Stromal cell of bone marrow (primary cell): ENCODE data around the gene SLC6A8.
"Not testable (repeated sequence)": the region's sequence is repeated elsewhere in the genome, so short reads cannot be mapped to it uniquely, and the experiment has no call there.

ENCODE experiments used
- DNase-seq: peaks from one replicate; pipeline ENCODE4 v3.0.0-alpha.2; 2012; ENCODE audit warnings: low read depth

SLC6A8 gene

DNA sequence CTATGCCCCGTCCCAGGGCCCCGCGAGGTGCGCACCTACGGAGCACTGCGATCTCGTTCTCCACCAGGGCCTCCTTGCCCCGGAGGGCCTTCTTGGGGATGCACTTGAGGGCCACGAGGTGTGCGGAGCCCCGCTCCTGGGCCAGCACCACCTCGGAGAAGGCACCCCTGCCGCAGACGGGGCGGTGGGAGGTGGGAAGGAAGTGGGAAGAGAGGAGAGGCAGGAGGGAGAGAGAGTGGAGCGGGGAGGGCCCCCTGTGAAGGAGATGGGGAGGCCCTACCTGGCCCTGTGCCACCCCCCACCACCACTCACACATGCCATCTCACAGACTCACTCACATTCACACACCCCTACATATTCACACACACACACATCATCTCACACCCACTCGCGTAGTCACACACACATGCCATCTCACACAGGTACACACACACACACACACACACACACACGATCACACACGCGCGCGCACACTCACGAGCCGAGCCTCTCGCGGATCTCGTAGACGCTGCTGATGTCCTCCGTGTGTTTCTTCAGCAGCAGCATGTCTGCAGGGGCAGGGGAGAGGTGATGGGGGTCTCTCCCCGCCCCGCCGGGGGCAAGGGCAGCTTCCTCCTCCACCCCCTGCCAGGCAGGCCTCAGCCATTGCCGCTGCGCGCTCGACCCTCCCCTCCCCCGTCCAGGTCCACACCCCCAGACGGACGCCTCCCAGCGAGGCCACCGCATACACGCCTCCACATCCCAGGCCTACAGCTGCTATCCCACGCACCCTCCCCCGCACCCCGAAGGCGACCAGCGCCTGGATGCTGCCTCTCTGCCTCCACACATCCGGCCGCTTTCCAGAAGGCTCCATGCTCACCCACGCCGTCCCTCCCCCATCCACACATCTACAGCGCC, 14.9 kb upstream of the SLC6A8 start:
- DNase-seq = no peak

GRCh38 chrX:153673428-153674218, 14.1 kb upstream of the SLC6A8 start, which contains the start of gene PNCK:
Gene PNCK, minus strand, starts transcription at chrX:153673813. Its CDS starts 737 bp downstream, at chrX:153673076.
- no peak for DNase-seq

- DNase-seq = no peak
These were observed 13.4 kb upstream of the SLC6A8 start for GRCh38 chrX:153674219-153674851.

DNA sequence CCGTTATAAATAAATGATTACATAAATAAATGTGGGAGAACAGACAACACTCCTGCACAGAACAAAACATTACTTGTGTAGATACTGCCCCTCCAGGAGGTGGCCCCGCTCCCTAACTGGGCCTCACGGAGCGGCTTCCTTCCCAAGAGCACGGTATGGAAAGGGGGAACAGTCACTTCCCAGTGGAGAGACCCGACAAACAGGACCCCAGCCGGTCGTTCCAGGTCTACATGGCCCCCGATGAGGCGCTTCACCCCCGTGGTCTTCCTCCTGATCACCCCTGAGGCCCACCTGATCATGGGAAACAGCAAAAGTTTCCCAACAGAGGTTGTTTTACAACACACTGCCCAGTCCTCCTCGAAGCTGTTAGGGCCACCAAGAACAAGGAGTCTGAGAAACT, 6.6 kb upstream of the SLC6A8 start:
- DNase-seq = no peak

DNA sequence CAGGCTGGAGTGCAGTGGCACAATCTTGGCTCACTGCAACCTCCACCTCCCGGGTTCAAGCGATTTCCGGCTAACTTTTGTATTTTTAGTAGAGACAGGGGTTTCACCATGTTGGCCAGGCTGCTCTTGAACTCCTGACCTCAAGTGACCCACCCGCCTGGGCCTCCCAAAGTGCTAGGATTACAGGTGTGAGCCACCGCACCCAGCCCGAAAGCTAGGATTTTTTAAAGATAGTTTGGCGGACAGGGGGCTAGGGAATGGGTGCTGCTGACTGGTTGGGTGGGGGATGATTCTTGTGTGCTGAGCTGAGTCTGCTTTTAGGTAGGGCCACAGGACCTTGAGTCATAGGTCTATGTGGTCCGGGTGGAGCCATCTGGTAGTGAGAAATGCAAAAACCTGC, 4.2 kb upstream of the SLC6A8 start:
- DNase-seq = not testable (repeated sequence)

GRCh38 chrX:153684467-153685155, 3.1 kb upstream of the SLC6A8 start:
- DNase-seq = no peak

- no peak for DNase-seq
These were observed 2.6 kb upstream of the SLC6A8 start for GRCh38 chrX:153685156-153685536.

DNA sequence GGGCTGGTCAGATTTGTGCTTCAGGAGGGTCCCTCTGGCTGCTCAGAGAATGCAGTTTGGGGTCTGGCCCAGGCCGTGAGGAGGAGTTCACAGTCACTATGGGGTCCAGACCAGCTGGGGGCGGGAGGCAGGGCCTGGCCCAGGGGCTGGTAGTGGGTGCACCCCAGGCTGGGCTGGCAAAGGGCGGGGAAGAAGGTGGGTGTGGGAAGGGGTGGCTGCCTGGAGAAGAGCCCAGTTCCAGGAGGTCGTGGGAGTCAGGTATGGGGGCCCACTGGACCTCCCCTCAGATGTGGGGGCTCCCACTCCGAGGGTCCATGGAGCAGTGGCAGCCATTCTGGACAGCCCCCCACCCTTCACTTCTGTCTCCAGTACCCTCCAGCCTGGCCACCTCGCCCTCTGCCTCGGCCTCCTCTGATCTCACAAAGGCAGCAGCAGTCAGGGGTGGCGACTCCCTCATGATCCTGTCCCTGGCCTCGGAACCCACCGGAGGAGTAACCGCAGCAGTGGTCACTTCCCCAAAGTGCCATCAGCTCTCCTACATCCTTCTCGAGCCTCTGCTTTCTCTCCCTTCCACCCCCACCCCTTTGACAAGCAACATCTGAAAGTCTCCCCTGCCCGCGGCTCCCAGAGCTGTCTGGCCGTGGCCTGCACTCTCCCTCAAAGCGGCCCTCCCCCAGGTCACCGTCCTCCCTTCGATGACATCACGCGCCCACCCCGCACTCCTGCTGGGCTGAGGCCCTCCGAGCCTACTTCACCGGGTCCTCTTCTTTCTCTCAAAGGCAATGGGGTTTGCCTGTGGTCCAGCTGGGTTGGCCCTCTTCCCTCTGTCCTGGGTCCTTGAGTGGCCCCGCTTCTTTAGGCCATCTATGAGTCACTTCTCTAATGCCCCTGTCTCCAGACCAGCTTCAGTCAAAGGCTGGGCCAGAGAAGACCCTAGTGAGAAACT, 1.7 kb upstream of the SLC6A8 start:
- no peak for DNase-seq

DNA sequence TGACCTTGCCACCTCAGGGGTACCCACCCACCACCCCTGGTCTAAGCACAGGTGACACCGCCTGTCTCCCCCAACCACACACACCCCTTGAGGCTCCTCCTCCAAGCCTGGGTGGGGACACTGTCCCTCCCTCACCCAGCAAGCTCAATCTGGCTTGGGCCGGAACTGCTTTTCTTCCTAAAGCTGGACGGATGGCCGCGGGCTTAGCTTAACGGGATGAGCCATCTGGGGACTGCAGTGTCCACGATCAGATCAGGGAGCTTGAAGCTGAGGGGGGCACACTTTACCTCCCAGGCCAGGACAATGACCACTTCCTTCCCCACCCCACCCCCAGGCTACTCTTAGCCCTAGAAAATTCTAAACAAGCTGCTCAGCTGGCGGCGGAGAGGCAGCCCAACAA, 1.0 kb upstream of the SLC6A8 start:
- no peak for DNase-seq

- DNase-seq = no peak
These were observed 345 bp downstream of the SLC6A8 start for GRCh38 chrX:153688071-153688470.

GRCh38 chrX:153688506-153688905, 780 bp downstream of the SLC6A8 start:
- no peak for DNase-seq

GRCh38 chrX:153688911-153689590, 1.3 kb downstream of the SLC6A8 start:
- no peak for DNase-seq

DNA sequence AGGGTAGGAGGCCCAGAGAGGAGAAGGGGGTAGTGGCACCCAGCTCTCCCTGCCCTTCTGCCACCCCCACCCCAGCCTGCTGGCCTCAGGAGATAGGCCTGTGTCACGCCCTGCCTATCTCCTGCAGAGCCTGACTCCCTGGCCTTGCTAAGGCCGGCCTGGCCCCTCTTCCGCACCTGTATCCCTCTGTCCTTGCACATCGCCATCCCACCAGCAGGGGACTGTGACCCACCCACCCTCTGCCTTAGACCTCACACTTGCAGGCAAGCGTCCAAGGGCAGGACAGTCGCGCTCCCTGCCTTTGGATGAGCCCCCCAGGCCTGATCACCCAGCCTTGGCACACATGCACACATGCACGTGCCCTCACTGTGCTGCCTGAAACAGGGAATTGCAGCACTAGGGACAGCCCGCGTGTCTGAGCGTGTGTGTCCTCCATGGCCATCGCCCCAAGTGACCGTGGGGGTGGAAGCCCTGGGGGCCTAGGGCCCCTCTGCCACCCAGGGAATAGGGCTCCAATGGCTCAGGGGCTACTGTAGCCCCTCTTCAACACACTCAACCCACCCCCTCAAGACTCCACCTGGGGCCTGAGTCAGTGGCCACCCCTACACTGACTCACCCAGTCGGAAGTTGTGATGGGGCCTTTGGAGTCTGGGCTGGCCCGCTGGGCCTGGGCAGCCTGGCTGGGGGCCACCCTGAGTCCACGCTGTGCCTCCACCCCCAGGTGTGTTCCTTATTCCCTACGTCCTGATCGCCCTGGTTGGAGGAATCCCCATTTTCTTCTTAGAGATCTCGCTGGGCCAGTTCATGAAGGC, 2.1 kb downstream of the SLC6A8 start:
- DNase-seq = no peak

DNA sequence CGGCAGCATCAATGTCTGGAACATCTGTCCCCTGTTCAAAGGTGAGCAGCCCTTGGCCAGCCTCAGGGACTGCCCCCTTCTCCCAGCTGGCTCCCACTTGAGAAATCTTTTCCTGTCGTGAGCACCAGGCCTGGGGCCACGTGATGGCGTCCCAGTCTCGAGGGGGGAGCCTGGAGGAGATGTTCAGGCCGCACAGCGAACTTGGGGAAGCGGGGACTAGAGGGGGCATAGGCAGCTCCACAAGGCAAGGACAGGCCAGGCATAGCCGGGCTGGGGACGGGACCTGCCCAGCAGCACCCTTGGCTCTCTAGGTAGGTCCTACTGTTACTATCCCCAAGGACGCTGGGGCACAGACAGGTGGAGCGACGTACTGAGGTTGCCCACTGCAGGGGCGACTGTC, 2.7 kb downstream of the SLC6A8 start:
- no peak for DNase-seq

- not testable (repeated sequence) for DNase-seq
These were observed 3.5 kb downstream of the SLC6A8 start for GRCh38 chrX:153691032-153691827.

DNA sequence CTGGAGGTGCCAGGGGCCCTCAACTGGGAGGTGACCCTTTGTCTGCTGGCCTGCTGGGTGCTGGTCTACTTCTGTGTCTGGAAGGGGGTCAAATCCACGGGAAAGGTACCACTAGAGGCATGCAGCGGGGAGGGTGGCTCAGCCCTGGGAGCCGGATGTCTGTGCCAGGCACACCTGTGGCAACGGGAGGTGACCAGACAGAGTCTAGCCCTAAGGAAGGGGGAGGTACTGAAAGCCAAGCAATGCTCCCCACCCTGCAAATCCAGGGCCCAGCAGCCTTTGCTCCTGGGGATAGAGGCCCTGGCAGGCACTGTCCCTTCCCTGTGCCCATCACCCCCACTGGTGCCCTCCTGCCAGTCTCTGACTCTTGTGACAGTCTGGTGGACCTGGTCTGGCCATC, 4.3 kb downstream of the SLC6A8 start:
- DNase-seq = no peak

DNA sequence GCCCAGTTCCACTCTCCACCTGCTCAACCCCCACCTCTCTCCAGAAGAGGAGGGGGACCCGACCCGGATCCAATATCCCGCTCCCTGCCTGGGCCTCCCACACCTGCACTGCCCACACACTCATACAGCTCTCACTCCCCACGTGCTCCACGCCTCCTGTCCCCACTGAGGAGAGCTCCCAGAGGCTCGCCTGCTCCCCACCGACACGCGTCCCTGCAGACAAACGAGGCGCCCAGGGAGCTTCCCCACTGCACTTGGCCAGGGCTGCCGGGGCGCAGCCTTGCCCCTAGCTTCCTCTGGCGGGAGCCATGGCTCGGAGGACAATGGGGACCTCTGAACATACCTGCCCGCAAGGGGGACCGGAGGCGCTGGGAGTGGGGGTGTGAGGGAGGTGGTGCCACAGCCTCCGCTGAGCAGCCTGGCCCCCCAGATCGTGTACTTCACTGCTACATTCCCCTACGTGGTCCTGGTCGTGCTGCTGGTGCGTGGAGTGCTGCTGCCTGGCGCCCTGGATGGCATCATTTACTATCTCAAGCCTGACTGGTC, 5.0 kb downstream of the SLC6A8 start:
- DNase-seq = no peak
